GM12891 (cell line): ENCODE measurements around the gene CHSY3.

Experiments used
- DNase-seq: peaks from one replicate; pipeline ENCODE4 v3.0.0; 2011; ENCODE audit warnings: low spot score; ENCODE audit not compliant: insufficient read length
- FAIRE-seq: peaks from 2 replicates; lab custom pipeline; 2011; peaks lifted over from hg19 to GRCh38; lab: Jason Lieb, UNC
- PAX5 ChIP-seq: IDR thresholded peaks from 2 replicates; pipeline ENCODE4 v1.6.1; 2011; ENCODE audit warnings: low read length, moderate library complexity, mild to moderate bottlenecking; ENCODE audit not compliant: insufficient read depth, severe bottlenecking
- POLR2A ChIP-seq: IDR thresholded peaks from 2 replicates; pipeline ENCODE4 v1.6.1; 2011; ENCODE audit warnings: low read depth, low read length, control low read depth
- POLR2AphosphoS5 ChIP-seq: IDR thresholded peaks from 2 replicates; pipeline ENCODE4 v1.6.1; 2011; ENCODE audit warnings: low read depth, low read length, control low read depth
- POU2F2 ChIP-seq: IDR thresholded peaks from 2 replicates; pipeline ENCODE4 v1.6.1; 2011; ENCODE audit warnings: low read depth, mild to moderate bottlenecking, control low read depth, low read length, moderate library complexity
- SPI1 ChIP-seq: IDR thresholded peaks from 2 replicates; pipeline ENCODE4 v1.6.1; 2011; ENCODE audit warnings: low read depth, low read length, control low read depth
- TAF1 ChIP-seq: IDR thresholded peaks from 2 replicates; pipeline ENCODE4 v1.6.1; 2011; ENCODE audit warnings: low read depth, low read length, control low read depth

Gene CHSY3

GRCh38 chr5:130017173-130017572 is 112.9 kb downstream of the CHSY3 start:
- FAIRE-seq, result no peak
- TF ChIP-seq PAX5 (no peak), POLR2A (no peak), SPI1 (no peak), TAF1 (no peak), POLR2AphosphoS5 (no peak), POU2F2 (no peak)

GRCh38 chr5:130018641-130019040 is 114.4 kb downstream of the CHSY3 start:
- DNase-seq (no peak), FAIRE-seq (no peak)
- TF ChIP-seq SPI1, result no peak
- TF ChIP-seq POLR2A, result no peak
- TF ChIP-seq TAF1, result no peak
- no peak for TF ChIP-seq POLR2AphosphoS5
- TF ChIP-seq PAX5, result no peak
- TF ChIP-seq POU2F2, result no peak

More at GRCh38 chr5:130017173-130017572, 112.9 kb downstream of the CHSY3 start:
- DNase-seq, result no peak

- DNase-seq, result no peak
- FAIRE-seq, result no peak
- TF ChIP-seq TAF1 (no peak), SPI1 (no peak), PAX5 (no peak), POU2F2 (no peak), POLR2A (no peak), POLR2AphosphoS5 (no peak)
These were observed 116.7 kb downstream of the CHSY3 start for GRCh38 chr5:130021000-130021399.

- TF ChIP-seq PAX5 (no peak), SPI1 (no peak), POLR2A (no peak), POLR2AphosphoS5 (no peak), POU2F2 (no peak), TAF1 (no peak)
- DNase-seq (no peak), FAIRE-seq (no peak)
These were observed 117.6 kb downstream of the CHSY3 start for GRCh38 chr5:130021876-130022275.

GRCh38 chr5:130023604-130024003 is 119.3 kb downstream of the CHSY3 start:
- DNase-seq (no peak), FAIRE-seq (no peak)
- no peak for TF ChIP-seq POU2F2
- TF ChIP-seq SPI1, result no peak
- TF ChIP-seq TAF1, result no peak
- no peak for TF ChIP-seq POLR2AphosphoS5
- no peak for TF ChIP-seq PAX5
- no peak for TF ChIP-seq POLR2A

- TF ChIP-seq PAX5 (no peak), POU2F2 (no peak), POLR2A (no peak), SPI1 (no peak), TAF1 (no peak), POLR2AphosphoS5 (no peak)
- DNase-seq, result no peak
- no peak for FAIRE-seq
These were observed 119.7 kb downstream of the CHSY3 start for GRCh38 chr5:130024006-130024405.

GRCh38 chr5:130025511-130025910 is 121.2 kb downstream of the CHSY3 start:
- FAIRE-seq (no peak), DNase-seq (no peak)
- TF ChIP-seq SPI1 (no peak), POLR2AphosphoS5 (no peak), PAX5 (no peak), POU2F2 (no peak), TAF1 (no peak)

- DNase-seq (no peak), FAIRE-seq (no peak)
- TF ChIP-seq POU2F2 (no peak), SPI1 (no peak), TAF1 (no peak), POLR2AphosphoS5 (no peak), POLR2A (no peak), PAX5 (no peak)
These were observed 128.5 kb downstream of the CHSY3 start for GRCh38 chr5:130032807-130033206.

- FAIRE-seq (no peak), DNase-seq (no peak)
- TF ChIP-seq SPI1 (no peak), POLR2AphosphoS5 (no peak), POU2F2 (no peak), TAF1 (no peak), PAX5 (no peak), POLR2A (no peak)
These were observed 130.4 kb downstream of the CHSY3 start for GRCh38 chr5:130034566-130035210.

GRCh38 chr5:130035388-130035787 is 131.1 kb downstream of the CHSY3 start:
- no peak for FAIRE-seq
- TF ChIP-seq SPI1 (no peak), PAX5 (no peak), POLR2AphosphoS5 (no peak), TAF1 (no peak), POU2F2 (no peak), POLR2A (no peak)
- DNase-seq, result no peak

- DNase-seq (no peak), FAIRE-seq (no peak)
- TF ChIP-seq PAX5 (no peak), POLR2A (no peak), POLR2AphosphoS5 (no peak), POU2F2 (no peak), SPI1 (no peak), TAF1 (no peak)
These were observed 133.6 kb downstream of the CHSY3 start for GRCh38 chr5:130037905-130038304.

- FAIRE-seq (no peak), DNase-seq (no peak)
- TF ChIP-seq POLR2A (no peak), POLR2AphosphoS5 (no peak), TAF1 (no peak), SPI1 (no peak), POU2F2 (no peak), PAX5 (no peak)
These were observed 139.6 kb downstream of the CHSY3 start for GRCh38 chr5:130043834-130044233.
